Prostate gland (tissue), 2 donors: ENCODE measurements around the gene NRXN3.

Experiments used
- CTCF ChIP-seq, 4 experiments: fragments of 200-600 bp in 2 of 4; fragments of 450-650 bp in 2 of 4; sonication (generic) in 2 of 4; IDR thresholded peaks; 1 replicate in 3 of 4; 2 replicates in 1 of 4; pipeline ENCODE4 v1.5.1; 2016 to 2019; ENCODE audit warnings: antibody characterized with exemption in 4 of 4, mild to moderate bottlenecking in 2 of 4, moderate library complexity in 2 of 4
- POLR2A ChIP-seq: fragments of 450-650 bp; IDR thresholded peaks from one replicate; pipeline ENCODE4 v1.6.1; 2016; ENCODE audit warnings: antibody characterized with exemption, mild to moderate bottlenecking
- POLR2AphosphoS5 ChIP-seq: sonication (generic); formaldehyde crosslinking; IDR thresholded peaks from one replicate; pipeline ENCODE4 v1.6.1; 2017; ENCODE audit warnings: antibody characterized with exemption

GRCh38 chr14:79916892-79917291, 1746.7 kb downstream of the NRXN3 start:
- TF ChIP-seq CTCF (IDR thresholded peaks at IDR 0.05) (no peak), POLR2A (no peak), POLR2AphosphoS5 (no peak)
